HepG2 (cell line): ENCODE measurements around the gene CYSRT1. TPM values are rescaled to one million over a fixed set of nuclear protein-coding genes. Genes with fewer than 3 reads are reported as not detected.

ENCODE experiments used
- ATAC-seq: fragments of 200-7000 bp; cut with Tn5 transposase; 3 replicates; pipeline ENCODE4 v1.9.1; 2020; ENCODE audit warnings: mild to moderate bottlenecking, moderate library complexity
- BruUV-seq: library from RNA; stranded (reverse); fragments of 400-500 nt; replicated peaks from 2 replicates; lab custom pipeline; 2021; lab: Mats Ljungman, UMichigan
- CTCF ChIA-PET: fragments of 300-600 bp; formaldehyde crosslinking; extraction: SDS; loops from one replicate; lab custom pipeline; 2021; ENCODE audit warnings: low total read pairs, inconsistent platforms, low intra/inter-chr PET ratio; lab: Yijun Ruan, JAX
- POLR2A ChIA-PET: fragments of 350-600 bp; sonication (Branson Sonifier 250); formaldehyde crosslinking; loops from one replicate; lab custom pipeline; 2020; ENCODE audit warnings: antibody characterized with exemption, inconsistent platforms; lab: Yijun Ruan, JAX
- DNase-seq: peaks from one replicate; pipeline ENCODE4 v3.0.0-alpha.2; 2015; ENCODE audit warnings: low spot score
- FAIRE-seq: peaks from 3 replicates; lab custom pipeline; 2011; peaks lifted over from hg19 to GRCh38; lab: Jason Lieb, UNC
- H2AFZ ChIP-seq: one replicate; pipeline ENCODE4 v1.6.1; 2011; ENCODE audit warnings: low read length, inconsistent platforms
- H3K27ac ChIP-seq: fragments of 300-600 bp; 3 replicates; pipeline ENCODE4 v1.8.0; 2011; ENCODE audit warnings: mixed run types, mild to moderate bottlenecking, mixed read lengths, low read length, inconsistent platforms; ENCODE audit not compliant: insufficient read depth; ENCODE audit errors: extremely low read length
- H3K27me3 ChIP-seq, 2 experiments: fragments of 200-600 bp in 1 of 2; 2 replicates in 1 of 2; 3 replicates in 1 of 2; pipeline versions ENCODE4 v1.6.0 to v1.8.0; 2011; ENCODE audit warnings: low read length in 2 of 2, mild to moderate bottlenecking in 2 of 2, moderate library complexity in 2 of 2, inconsistent platforms in 1 of 2; ENCODE audit not compliant: insufficient read depth in 2 of 2, control insufficient read depth in 1 of 2
- H3K36me3 ChIP-seq, 2 experiments: fragments of 200-600 bp in 1 of 2; replicated peaks in 1 of 2; 2 replicates in 1 of 2; 3 replicates in 1 of 2; pipeline versions ENCODE4 v1.5.1 to v1.8.0; 2011; ENCODE audit warnings: low read length in 2 of 2, inconsistent platforms in 1 of 2; ENCODE audit not compliant: insufficient read depth in 2 of 2, control insufficient read depth in 1 of 2
- H3K4me1 ChIP-seq: 2 replicates; pipeline ENCODE4 v1.5.1; 2012; ENCODE audit warnings: low read length, inconsistent platforms; ENCODE audit not compliant: insufficient read depth
- H3K4me2 ChIP-seq: 2 replicates; pipeline ENCODE4 v1.6.0; 2011; ENCODE audit warnings: low read depth, low read length, inconsistent platforms
- H3K4me3 ChIP-seq, 3 experiments: fragments of 200-600 bp in 1 of 3; sonication (generic), shearing (Covaris generic) in 1 of 3; replicated peaks in 1 of 3; 2 replicates each; pipeline ENCODE4 v1.5.1; 2011 to 2016; ENCODE audit warnings: low read length in 3 of 3, inconsistent platforms in 2 of 3, low read depth in 2 of 3, mild to moderate bottlenecking in 2 of 3, control low read depth in 1 of 3, mixed read lengths in 1 of 3; ENCODE audit not compliant: insufficient read depth in 1 of 3
- H3K79me2 ChIP-seq: one replicate; pipeline ENCODE4 v1.6.1; 2011; ENCODE audit warnings: low read length, inconsistent platforms; ENCODE audit not compliant: insufficient read depth
- H3K9ac ChIP-seq: 2 replicates; pipeline ENCODE4 v1.6.0; 2011; ENCODE audit warnings: mild to moderate bottlenecking, low read depth, low read length, inconsistent platforms; ENCODE audit not compliant: insufficient read depth
- H3K9me3 ChIP-seq: 2 replicates; pipeline ENCODE4 v1.5.1; 2012; ENCODE audit warnings: mild to moderate bottlenecking, low read length
- H4K20me1 ChIP-seq: 2 replicates; pipeline ENCODE4 v1.6.0; 2011; ENCODE audit warnings: inconsistent platforms, mild to moderate bottlenecking, low read length, moderate library complexity; ENCODE audit not compliant: insufficient read depth
- AGO2 ChIP-seq: fragments of 200-400 bp; formaldehyde crosslinking; optimal IDR thresholded peaks from 2 replicates; pipeline ENCODE3; 2017; ENCODE audit warnings: mild to moderate bottlenecking, low read depth, low read length, moderate library complexity
- JUND ChIP-seq: sonication (generic); formaldehyde crosslinking; IDR thresholded peaks from 2 replicates; pipeline ENCODE4 v1.8.0; 2022; ENCODE audit warnings: mild to moderate bottlenecking, missing genetic modification reagents
- MIER3 ChIP-seq: IDR thresholded peaks from 2 replicates; pipeline ENCODE4 v1.6.1; 2016; ENCODE audit warnings: missing compliant biosample characterization, borderline replicate concordance
- NR0B2 ChIP-seq: sonication (generic); formaldehyde crosslinking; IDR thresholded peaks from 2 replicates; pipeline ENCODE4 v1.4.0; 2020; ENCODE audit warnings: mild to moderate bottlenecking, missing genetic modification reagents
- THAP8 ChIP-seq: sonication (generic); formaldehyde crosslinking; IDR thresholded peaks from 2 replicates; pipeline ENCODE4 v1.5.1; 2020; ENCODE audit warnings: missing genetic modification reagents, mild to moderate bottlenecking, borderline replicate concordance
- ZNF33B ChIP-seq: sonication (generic); formaldehyde crosslinking; IDR thresholded peaks from 2 replicates; pipeline ENCODE4 v1.5.1; 2020; ENCODE audit warnings: mild to moderate bottlenecking, missing genetic modification reagents
- ZNF644 ChIP-seq: IDR thresholded peaks from 2 replicates; pipeline ENCODE4 v1.6.1; 2016; ENCODE audit warnings: low read depth
- ZNF781 ChIP-seq: sonication (generic); formaldehyde crosslinking; IDR thresholded peaks from 2 replicates; pipeline ENCODE4 v1.5.1; 2020; ENCODE audit warnings: borderline replicate concordance, mild to moderate bottlenecking, missing genetic modification reagents; ENCODE audit errors: not compliant biosample characterization
- WGBS: methylation state at CpG from one replicate; pipeline ENCODE4 v1.1.6; 2017; ENCODE audit warnings: low lambda C conversion rate; 5-methylcytosine and 5-hydroxymethylcytosine counted together
- in situ Hi-C: cut with HindIII; loops from 2 replicates; pipeline ENCODE4 v1.10.0; 2017; ENCODE audit warnings: low pct_unique_long_range_greater_than_20kb; ENCODE audit not compliant: extremely low pct_ligation_motif_present
- intact Hi-C: fragments of 100-400 bp; cut with micrococcal nuclease; formaldehyde crosslinking; loops from one replicate; pipeline ENCODE4 v1.10.0; 2022; ENCODE audit not compliant: unreplicated experiment
- polyA plus RNA-seq, 8 experiments: library from polyadenylated mRNA; depleted of rRNA in 3 of 8; stranded (reverse) in 7 of 8; unstranded in 1 of 8; fragments of >200 nt; fragmentation: Illumina TruSeq in 4 of 8; extraction: Trizol in 4 of 8; gene quantifications; 2 replicates each; pipeline versions ENCODE4 v1.2.1 to v1.2.3, GENCODE V29; 2011 to 2016; ENCODE audit warnings: low read depth in 4 of 8, missing spikeins in 1 of 8, mixed read lengths in 1 of 8; ENCODE audit not compliant: insufficient read depth in 1 of 8
- total RNA-seq, 5 experiments: library from RNA; depleted of rRNA; stranded (reverse); fragments of >200 nt; fragmentation: Illumina TruSeq; extraction: Trizol; gene quantifications; 2 replicates each; pipeline ENCODE4 v1.2.3, GENCODE V29; 2016; ENCODE audit warnings: low read depth in 1 of 5

Gene CYSRT1
- total and polyA plus RNA-seq, 2 of the 13 experiments (the other 11 are each of a cell fraction or from before 2014, with no cell fraction given), result 1.5 to 2.1 TPM

DNA sequence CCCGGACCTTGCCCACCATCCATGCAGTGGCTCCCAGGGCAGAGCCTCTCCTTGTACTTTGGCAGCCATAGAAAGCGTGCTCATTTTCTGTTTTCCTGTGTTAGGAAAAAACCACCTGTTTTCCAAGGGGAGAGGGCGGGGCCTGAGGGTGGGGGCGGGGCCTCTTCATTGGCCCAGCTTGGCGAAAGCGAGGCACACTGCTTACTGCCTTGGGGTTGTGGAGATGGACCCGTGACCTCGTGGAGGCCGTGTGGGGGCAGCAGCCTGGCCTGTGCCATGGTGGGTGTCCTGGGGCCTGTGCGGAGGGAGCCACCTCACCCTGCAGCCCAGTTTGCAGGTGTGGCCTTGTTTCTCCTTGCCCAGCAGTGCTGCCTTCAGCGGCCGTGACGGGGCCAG lies 48.1 kb downstream of the CYSRT1 start (continued):
- TF ChIP-seq NR0B2 (CRISPR knock-in tag) (no peak), JUND (CRISPR knock-in tag) (no peak), ZNF781 (CRISPR knock-in tag) (no peak), ZNF644 (CRISPR knock-in tag) (no peak), ZNF33B (no peak), MIER3 (CRISPR knock-in tag) (no peak)

- Histone ChIP-seq H3K27me3 (no peaks in the 10 kb centered on the region; a peak in 1 of 5 replicates), H3K4me1 (peaks cover 18% of the 10 kb centered on the region), H2AFZ (no peak overlapping the region), H3K4me2 (no peak overlapping the region), H3K36me3 (peaks cover 13 to 28% of the 10 kb centered on the region in 2 experiments; a peak in 4 of 5 replicates), H3K27ac (no peak overlapping the region), H3K9me3 (no peaks in the 10 kb centered on the region), H3K79me2 (peaks cover under 1% of the 10 kb centered on the region), H3K9ac (no peak overlapping the region), H3K4me3 (no peak overlapping the region), H4K20me1 (no peaks in the 10 kb centered on the region)
- TF ChIP-seq ZNF33B, result no peak
- peak; percentile 57 for TF ChIP-seq AGO2
- TF ChIP-seq THAP8 (CRISPR knock-in tag), result no peak
- no peak for DNase-seq
- ChIA-PET CTCF (no interaction called here), POLR2A (interaction anchor here (0.8 to 1.5 kb wide), 5 partner anchors 20 to 33 kb away, joined by 3 to 5 read pairs (median 4); partner anchors contain the start of gene TUBB4B)
- 89% methylated on average over 5 of the region's 15 CpGs for WGBS
- no peak for FAIRE-seq
- BruUV-seq, result no TSS peak
- in situ Hi-C loops, result no loop called here
- intact Hi-C loops, result no loop called here
- ATAC-seq, result no peak
These were observed 48.8 kb downstream of the CYSRT1 start for GRCh38 chr9:137273611-137274320.
